SK-N-SH (cell line): ENCODE data around the gene PKD1. TPM values are rescaled to one million over a fixed set of nuclear protein-coding genes. Genes with fewer than 3 reads are reported as not detected.

Experiments used
- CTCF ChIA-PET: fragments of 300-600, 350-600 bp; formaldehyde crosslinking; extraction: SDS; loops from one replicate; lab custom pipeline; 2021; lab: Yijun Ruan, JAX
- POLR2A ChIA-PET: fragments of 350-600 bp; sonication (Branson Sonifier 250); formaldehyde crosslinking; extraction: SDS; loops from one replicate; lab custom pipeline; 2020; ENCODE audit warnings: antibody characterized with exemption, inconsistent platforms; lab: Yijun Ruan, JAX
- DNase-seq: peaks from one replicate; pipeline ENCODE4 v3.0.0; 2012
- H2AFZ ChIP-seq: fragments of 200-600 bp; sonication (generic); 2 replicates; pipeline ENCODE4 v1.8.1; 2016; ENCODE audit warnings: antibody characterized with exemption, mild to moderate bottlenecking, low read depth
- H3F3A ChIP-seq: fragments of 200-600 bp; sonication (generic); replicated peaks from 2 replicates; pipeline ENCODE3; 2016; ENCODE audit warnings: antibody characterized with exemption, mild to moderate bottlenecking; ENCODE audit not compliant: insufficient read depth
- H3K27ac ChIP-seq, 2 experiments: fragments of 200-500 bp in 1 of 2; fragments of 200-600 bp in 1 of 2; sonication (Bioruptor generic) in 1 of 2; sonication (generic), shearing (Covaris generic) in 1 of 2; 2 replicates each; pipeline versions ENCODE4 v1.5.1 to v1.6.1; 2014 to 2016; ENCODE audit warnings: low read depth in 2 of 2, inconsistent platforms in 1 of 2, low read length in 1 of 2, mild to moderate bottlenecking in 1 of 2, mixed read lengths in 1 of 2
- H3K27me3 ChIP-seq: fragments of 200-600 bp; sonication (generic), shearing (Covaris generic); 2 replicates; pipeline ENCODE4 v1.6.1; 2016; ENCODE audit warnings: mixed run types; ENCODE audit not compliant: insufficient read depth
- H3K36me3 ChIP-seq, 2 experiments: fragments of 200-500 bp in 1 of 2; fragments of 200-600 bp in 1 of 2; sonication (Bioruptor generic) in 1 of 2; sonication (generic) in 1 of 2; replicated peaks in 1 of 2; 2 replicates each; pipeline versions ENCODE3 to v1.5.1; 2014 to 2016; ENCODE audit warnings: low read length in 1 of 2, mild to moderate bottlenecking in 1 of 2; ENCODE audit not compliant: insufficient read depth in 2 of 2, control insufficient read depth in 1 of 2
- H3K4me1 ChIP-seq, 2 experiments: fragments of 200-500 bp in 1 of 2; fragments of 200-600 bp in 1 of 2; sonication (Bioruptor generic) in 1 of 2; sonication (generic), shearing (Covaris generic) in 1 of 2; 2 replicates each; pipeline versions ENCODE4 v1.5.1 to v1.6.1; 2014 to 2016; ENCODE audit warnings: low read depth in 1 of 2, low read length in 1 of 2, mixed run types in 1 of 2; ENCODE audit not compliant: insufficient read depth in 2 of 2, control insufficient read depth in 1 of 2
- H3K4me2 ChIP-seq: fragments of 200-600 bp; sonication (generic), shearing (Covaris generic); 2 replicates; pipeline ENCODE4 v1.6.1; 2017; ENCODE audit warnings: mixed run types
- H3K4me3 ChIP-seq, 2 experiments: fragments of 200-500 bp in 1 of 2; fragments of 200-600 bp in 1 of 2; sonication (Bioruptor generic) in 1 of 2; sonication (generic), shearing (Covaris generic) in 1 of 2; 2 replicates each; pipeline versions ENCODE4 v1.5.1 to v1.8.1; 2014 to 2016; ENCODE audit warnings: low read depth in 2 of 2, inconsistent platforms in 1 of 2, low read length in 1 of 2, mild to moderate bottlenecking in 1 of 2, mixed read lengths in 1 of 2, moderate library complexity in 1 of 2
- H3K79me2 ChIP-seq: fragments of 200-600 bp; sonication (generic); 2 replicates; pipeline ENCODE4 v1.8.1; 2017; ENCODE audit warnings: mild to moderate bottlenecking; ENCODE audit not compliant: insufficient read depth
- H3K9ac ChIP-seq: fragments of 200-600 bp; sonication (generic); 2 replicates; pipeline ENCODE4 v1.6.1; 2017; ENCODE audit warnings: mixed run types
- H3K9me2 ChIP-seq: fragments of 200-600 bp; sonication (generic); 2 replicates; pipeline ENCODE4 v1.6.1; 2017; ENCODE audit warnings: mixed run types
- H3K9me3 ChIP-seq: fragments of 200-600 bp; sonication (generic); 2 replicates; pipeline ENCODE4 v1.6.1; 2017; ENCODE audit warnings: mixed run types, mild to moderate bottlenecking, moderate library complexity
- H4K20me1 ChIP-seq: fragments of 200-600 bp; sonication (generic); 2 replicates; pipeline ENCODE4 v1.6.1; 2017; ENCODE audit warnings: mild to moderate bottlenecking, mixed run types; ENCODE audit not compliant: insufficient read depth
- EP300 ChIP-seq, 2 experiments: IDR thresholded peaks; 2 replicates each; pipeline versions ENCODE4 v1.4.0 to v1.6.1; 2012; ENCODE audit warnings: borderline replicate concordance in 1 of 2, low read depth in 1 of 2, low read length in 1 of 2
- EZH2phosphoT487 ChIP-seq: fragments of 200-600 bp; sonication (generic); IDR thresholded peaks from 2 replicates; pipeline ENCODE4 v1.6.1; 2017; ENCODE audit warnings: low read depth, mixed run types, mild to moderate bottlenecking, antibody characterized with exemption, moderate library complexity, borderline replicate concordance
- FOXM1 ChIP-seq: IDR thresholded peaks from 2 replicates; pipeline ENCODE4 v1.4.0; 2012; ENCODE audit warnings: low read depth, mild to moderate bottlenecking
- GATA2 ChIP-seq: sonication (generic); formaldehyde crosslinking; IDR thresholded peaks from 2 replicates; pipeline ENCODE4 v1.5.0; 2020; ENCODE audit warnings: mild to moderate bottlenecking, missing genetic modification reagents
- NRF1 ChIP-seq: IDR thresholded peaks from 2 replicates; pipeline ENCODE4 v1.6.1; 2012; ENCODE audit warnings: low read depth, mild to moderate bottlenecking, low read length
- RAD21 ChIP-seq: IDR thresholded peaks from 2 replicates; pipeline ENCODE4 v1.6.1; 2012; ENCODE audit warnings: mild to moderate bottlenecking, low read length
- RFX5 ChIP-seq: IDR thresholded peaks from 2 replicates; pipeline ENCODE4 v1.6.1; 2012; ENCODE audit warnings: mild to moderate bottlenecking, improper control_type of control experiment, low read length
- RXRA ChIP-seq: IDR thresholded peaks from 2 replicates; pipeline ENCODE4 v1.4.0; 2012; ENCODE audit warnings: low read depth, mild to moderate bottlenecking, borderline replicate concordance
- SIN3A ChIP-seq: IDR thresholded peaks from 2 replicates; pipeline ENCODE4 v1.6.1; 2012; ENCODE audit warnings: low read depth, mild to moderate bottlenecking, low read length, moderate library complexity, borderline replicate concordance
- TCF12 ChIP-seq: IDR thresholded peaks from 2 replicates; pipeline ENCODE4 v1.4.0; 2012
- TEAD4 ChIP-seq: IDR thresholded peaks from 2 replicates; pipeline ENCODE4 v1.4.0; 2012; ENCODE audit warnings: mild to moderate bottlenecking, borderline replicate concordance; ENCODE audit not compliant: insufficient read depth
- ZBTB33 ChIP-seq: IDR thresholded peaks from 2 replicates; pipeline ENCODE4 v1.4.0; 2012; ENCODE audit warnings: low read depth, borderline replicate concordance
- WGBS: methylation state at CpG from one replicate; pipeline ENCODE4 v1.1.6; 2017; ENCODE audit warnings: low lambda C conversion rate; 5-methylcytosine and 5-hydroxymethylcytosine counted together
- polyA plus RNA-seq, 3 experiments: library from polyadenylated mRNA; depleted of rRNA; stranded (reverse); fragments of >200 nt; gene quantifications; 2 replicates each; pipeline ENCODE4 v1.2.3, GENCODE V29; 2012
- TF ChIP-seq, protein P1 (sequence below): IDR thresholded peaks from 2 replicates; pipeline ENCODE4 v1.6.1; 2012; ENCODE audit warnings: mild to moderate bottlenecking, low read depth, low read length, moderate library complexity

Gene PKD1
- polyA plus RNA-seq, 1 of the 3 experiments (the other 2 are of a cell fraction) = 47.4 TPM

DNA sequence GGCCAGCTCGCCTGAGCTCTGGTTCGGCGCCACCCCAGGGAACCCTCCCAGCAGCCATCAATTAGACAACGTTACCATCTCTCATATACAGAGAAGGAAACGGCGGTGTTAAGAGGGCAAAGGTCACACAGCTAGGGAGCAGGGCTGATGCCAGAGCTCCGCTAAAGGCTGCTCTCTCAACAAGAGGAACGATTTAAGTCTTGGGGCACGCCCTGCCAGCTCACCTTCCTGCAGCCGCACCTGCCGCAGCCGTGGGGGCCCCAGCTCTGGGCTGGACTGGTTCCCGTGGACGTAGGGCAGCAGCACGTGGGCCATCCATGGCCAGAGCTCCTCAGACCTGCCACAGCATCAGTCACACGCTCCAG lies 43.5 kb downstream of the PKD1 start:
- no peaks in the 10 kb centered on the region for H3K9me3 ChIP-seq
- no peaks in the 10 kb centered on the region; a peak in 1 of 4 replicates for H3K4me1 ChIP-seq
- CTCF ChIA-PET = interaction anchor here (1.2 to 2.0 kb wide), 3 partner anchors 29 to 70 kb away, joined by 3 to 9 read pairs (median 9); no protein-coding TSS in a partner anchor
- DNase-seq = no peak
- TF ChIP-seq RAD21 = no peak
- TF ChIP-seq RFX5 = no peak
- TF ChIP-seq TCF12 = no peak
- TF ChIP-seq TEAD4 = no peak
- TF ChIP-seq GATA2 (CRISPR knock-in tag) = no peak
- no peak for TF ChIP-seq FOXM1
- TF ChIP-seq, protein P1, sequence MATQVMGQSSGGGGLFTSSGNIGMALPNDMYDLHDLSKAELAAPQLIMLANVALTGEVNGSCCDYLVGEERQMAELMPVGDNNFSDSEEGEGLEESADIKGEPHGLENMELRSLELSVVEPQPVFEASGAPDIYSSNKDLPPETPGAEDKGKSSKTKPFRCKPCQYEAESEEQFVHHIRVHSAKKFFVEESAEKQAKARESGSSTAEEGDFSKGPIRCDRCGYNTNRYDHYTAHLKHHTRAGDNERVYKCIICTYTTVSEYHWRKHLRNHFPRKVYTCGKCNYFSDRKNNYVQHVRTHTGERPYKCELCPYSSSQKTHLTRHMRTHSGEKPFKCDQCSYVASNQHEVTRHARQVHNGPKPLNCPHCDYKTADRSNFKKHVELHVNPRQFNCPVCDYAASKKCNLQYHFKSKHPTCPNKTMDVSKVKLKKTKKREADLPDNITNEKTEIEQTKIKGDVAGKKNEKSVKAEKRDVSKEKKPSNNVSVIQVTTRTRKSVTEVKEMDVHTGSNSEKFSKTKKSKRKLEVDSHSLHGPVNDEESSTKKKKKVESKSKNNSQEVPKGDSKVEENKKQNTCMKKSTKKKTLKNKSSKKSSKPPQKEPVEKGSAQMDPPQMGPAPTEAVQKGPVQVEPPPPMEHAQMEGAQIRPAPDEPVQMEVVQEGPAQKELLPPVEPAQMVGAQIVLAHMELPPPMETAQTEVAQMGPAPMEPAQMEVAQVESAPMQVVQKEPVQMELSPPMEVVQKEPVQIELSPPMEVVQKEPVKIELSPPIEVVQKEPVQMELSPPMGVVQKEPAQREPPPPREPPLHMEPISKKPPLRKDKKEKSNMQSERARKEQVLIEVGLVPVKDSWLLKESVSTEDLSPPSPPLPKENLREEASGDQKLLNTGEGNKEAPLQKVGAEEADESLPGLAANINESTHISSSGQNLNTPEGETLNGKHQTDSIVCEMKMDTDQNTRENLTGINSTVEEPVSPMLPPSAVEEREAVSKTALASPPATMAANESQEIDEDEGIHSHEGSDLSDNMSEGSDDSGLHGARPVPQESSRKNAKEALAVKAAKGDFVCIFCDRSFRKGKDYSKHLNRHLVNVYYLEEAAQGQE = no peak
- no peak for TF ChIP-seq SIN3A
- no peak for TF ChIP-seq ZBTB33
- no peak for TF ChIP-seq EZH2phosphoT487
- TF ChIP-seq EP300 (IDR thresholded peaks at IDR 0.05; ENCODE audit: borderline replicate concordance in 1 of 2, low read depth in 1 of 2, low read length in 1 of 2) = no peak
- TF ChIP-seq NRF1 = no peak
- TF ChIP-seq RXRA = no peak
- TF ChIP-seq, all 33 proteins: peak for 0
- POLR2A ChIA-PET = interaction anchor here (1.6 kb wide), 1 partner anchor 34 kb away, joined by 4 read pairs; no protein-coding TSS in a partner anchor
- Histone ChIP-seq H2AFZ (no peak overlapping the region), H3K27me3 (no peaks in the 10 kb centered on the region), H4K20me1 (peaks cover 12% of the 10 kb centered on the region; the same call in 1 of the 2 replicates), H3K9ac (no peak overlapping the region), H3K27ac (no peak overlapping the region), H3F3A (peaks cover 21% of the 10 kb centered on the region), H3K36me3 (peaks cover 11 to 81% of the 10 kb centered on the region in 2 experiments), H3K79me2 (no peaks in the 10 kb centered on the region), H3K4me3 (no peak overlapping the region), H3K4me2 (no peak overlapping the region), H3K9me2 (no peaks in the 10 kb centered on the region)
- WGBS = 78% methylated on average over 4 of the region's 16 CpGs
